ENCODE data around the gene VPS16. TPM values are rescaled to one million over a fixed set of nuclear protein-coding genes. Genes with fewer than 3 reads are reported as not detected.
A peak's percentile ranks its signal among the peaks of the same experiment; 100 is the strongest.
"Not testable (repeated sequence)": the region's sequence is repeated elsewhere in the genome, so short reads cannot be mapped to it uniquely, and the experiment has no call there.

Gene VPS16
- polyA plus RNA-seq, 4 donors, result 29.3 to 94.6 (median 51.6) TPM

DNA sequence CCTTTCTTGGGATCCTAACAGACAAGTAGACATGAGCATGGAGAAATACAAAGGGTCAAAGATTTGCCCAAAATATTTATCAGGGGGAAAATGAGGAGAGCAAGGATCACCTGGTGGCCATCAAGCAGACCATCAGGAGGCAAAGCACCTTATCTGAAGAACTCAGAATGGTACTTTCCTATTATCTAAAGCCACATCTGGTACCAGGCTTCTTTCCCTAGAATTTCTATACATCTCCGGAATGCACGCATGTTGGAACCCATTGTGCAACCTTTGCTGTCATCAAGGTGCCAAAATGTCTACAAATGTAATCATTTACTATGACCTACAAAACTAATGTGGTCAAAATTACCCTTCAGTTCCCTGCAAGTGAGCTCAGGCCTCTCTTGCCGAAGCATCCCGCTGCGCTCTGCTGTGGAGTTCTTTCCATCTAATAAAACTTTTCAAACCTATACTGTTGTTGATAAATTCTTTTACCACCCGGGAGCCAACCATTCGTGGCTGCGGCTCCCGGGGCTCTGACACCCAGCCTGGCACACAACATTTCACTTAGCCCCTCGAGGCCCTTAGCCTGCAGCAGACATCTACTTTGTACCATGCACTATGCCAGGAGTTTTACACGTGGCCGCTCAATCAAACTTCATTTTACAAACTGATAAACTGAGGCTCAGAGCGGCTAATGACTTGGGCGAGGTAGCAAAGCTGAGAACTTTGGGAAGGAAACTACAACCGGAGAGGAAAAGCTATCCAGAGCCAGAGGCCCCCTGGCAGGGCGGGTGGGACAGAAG lies 36.3 kb upstream of the VPS16 start:
- H3K27ac ChIP-seq (ENCODE audit: low read depth in 1 of 3, low read length in 2 of 3), result no peak overlapping the region
- FAIRE-seq (no peak), DNase-seq (no peak)
- H3K4me1 ChIP-seq (ENCODE audit: control insufficient read depth in 3 of 3, insufficient read depth in 2 of 3, low read depth in 1 of 3, low read length in 2 of 3), result peaks cover 0 to 2% (median 0%) of the 10 kb centered on the region in 3 donors
- H3K9me3 ChIP-seq (ENCODE audit: control insufficient read depth in 2 of 2, insufficient read depth in 1 of 2, low read depth in 1 of 2, low read length in 1 of 2), result no peaks in the 10 kb centered on the region
- H3K27me3 ChIP-seq (ENCODE audit: control insufficient read depth in 3 of 3, insufficient read depth in 3 of 3, low read length in 3 of 3), result peaks cover 17 to 77% (median 42%) of the 10 kb centered on the region in 3 donors
- no peak overlapping the region for H3K4me3 ChIP-seq (ENCODE audit: low read depth in 1 of 3, low read length in 3 of 3)
- WGBS, 3 donors, result 49 to 60% (median 59%) methylated on average over 16 of the region's 16 CpGs
- no peaks in the 10 kb centered on the region for H3K36me3 ChIP-seq (ENCODE audit: control insufficient read depth in 3 of 3, insufficient read depth in 2 of 3, low read depth in 1 of 3, low read length in 3 of 3)

DNA sequence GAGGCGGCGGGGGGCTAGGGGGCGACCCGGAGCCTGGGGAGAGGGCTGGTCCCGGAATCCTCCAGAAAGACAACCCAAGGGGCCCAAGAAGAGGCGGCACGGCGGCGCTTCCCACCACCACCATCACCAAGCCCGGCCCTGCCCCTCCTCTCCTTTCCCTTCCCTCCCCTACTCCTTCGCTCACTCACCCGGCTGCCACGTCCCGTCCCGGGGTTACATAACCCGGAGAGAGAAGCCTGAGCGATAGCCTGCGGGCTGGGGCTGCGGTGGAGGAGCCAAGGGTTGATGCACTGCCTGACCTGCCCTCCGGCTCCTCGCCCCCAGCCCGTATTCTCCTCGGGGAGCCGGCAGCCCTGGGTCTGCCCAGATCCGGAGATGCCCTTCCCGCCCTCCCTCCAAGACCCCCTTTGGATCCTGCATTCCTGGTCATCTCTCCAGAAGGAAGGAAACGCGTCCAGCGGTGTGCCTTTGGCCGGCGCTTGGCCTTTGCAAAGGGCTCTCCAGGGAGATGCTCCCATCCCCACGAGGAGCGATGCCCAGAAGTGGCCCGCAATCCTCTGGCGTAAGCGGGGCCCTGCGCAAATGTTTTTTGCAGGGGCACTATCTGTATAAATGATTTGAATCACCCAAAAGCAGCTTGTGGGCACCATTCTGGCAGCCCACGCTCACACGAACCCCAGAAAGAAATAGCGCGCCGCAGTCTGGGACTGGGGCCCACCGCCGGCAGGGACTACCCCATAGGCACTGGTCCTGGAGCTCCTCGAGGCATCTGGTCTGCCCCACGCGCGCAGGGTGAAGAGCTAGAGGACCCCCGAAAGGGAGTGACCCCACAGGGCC lies 35.5 kb upstream of the VPS16 start:
- DNase-seq, result no peak
- Histone ChIP-seq H3K4me1 (ENCODE audit: control insufficient read depth in 3 of 3, insufficient read depth in 2 of 3, low read depth in 1 of 3, low read length in 2 of 3) (no peaks in the 10 kb centered on the region), H3K27me3 (ENCODE audit: control insufficient read depth in 3 of 3, insufficient read depth in 3 of 3, low read length in 3 of 3) (peaks cover 14 to 73% (median 38%) of the 10 kb centered on the region in 3 donors), H3K9me3 (ENCODE audit: control insufficient read depth in 2 of 2, insufficient read depth in 1 of 2, low read depth in 1 of 2, low read length in 1 of 2) (no peaks in the 10 kb centered on the region), H3K27ac (ENCODE audit: low read depth in 1 of 3, low read length in 2 of 3) (no peak overlapping the region), H3K36me3 (ENCODE audit: control insufficient read depth in 3 of 3, insufficient read depth in 2 of 3, low read depth in 1 of 3, low read length in 3 of 3) (no peaks in the 10 kb centered on the region), H3K4me3 (ENCODE audit: low read depth in 1 of 3, low read length in 3 of 3) (no peak overlapping the region)
- no peak for FAIRE-seq
- WGBS, 3 donors, result 15 to 23% (median 22%) methylated on average over 43 to 49 of the region's 49 CpGs

DNA sequence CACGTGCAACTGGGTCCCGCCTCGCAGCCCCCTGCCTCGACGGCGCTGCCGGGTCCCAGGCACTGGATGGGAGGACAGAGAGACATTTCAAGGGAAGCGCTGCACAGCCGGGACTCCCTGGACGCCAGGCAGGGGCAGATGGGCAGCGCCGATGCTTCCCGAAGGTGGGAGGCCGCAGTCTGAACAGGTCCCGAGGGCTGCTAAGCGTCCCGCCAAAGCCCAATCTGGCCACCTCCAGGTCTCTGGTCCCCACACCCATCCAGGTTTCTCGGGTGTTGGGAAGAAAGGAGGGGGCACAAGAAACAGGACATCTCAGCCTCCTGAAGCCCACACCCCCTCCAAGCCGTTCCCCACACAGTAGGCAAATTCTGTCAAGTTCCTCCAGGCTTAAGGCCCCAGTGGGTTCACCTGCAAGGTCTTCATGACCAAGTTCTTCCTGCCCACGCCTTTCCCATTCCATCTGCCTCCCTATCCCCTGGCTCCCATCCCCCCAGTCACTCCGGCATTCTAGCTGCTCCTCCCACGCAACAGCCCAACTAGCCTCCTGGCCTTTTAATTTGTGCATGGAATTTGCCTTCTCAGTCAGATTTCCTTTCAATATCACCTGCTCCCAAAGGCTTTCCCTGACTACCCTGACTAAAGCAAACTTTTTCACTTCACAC lies 34.7 kb upstream of the VPS16 start:
- no peaks in the 10 kb centered on the region for H3K36me3 ChIP-seq (ENCODE audit: control insufficient read depth in 3 of 3, insufficient read depth in 2 of 3, low read depth in 1 of 3, low read length in 3 of 3)
- H3K9me3 ChIP-seq (ENCODE audit: control insufficient read depth in 2 of 2, insufficient read depth in 1 of 2, low read depth in 1 of 2, low read length in 1 of 2), result no peaks in the 10 kb centered on the region
- no peak overlapping the region for H3K27ac ChIP-seq (ENCODE audit: low read depth in 1 of 3, low read length in 2 of 3)
- H3K4me3 ChIP-seq (ENCODE audit: low read depth in 1 of 3, low read length in 3 of 3), result no peak overlapping the region
- DNase-seq, result no peak
- peaks cover 6 to 68% (median 33%) of the 10 kb centered on the region in 3 donors for H3K27me3 ChIP-seq (ENCODE audit: control insufficient read depth in 3 of 3, insufficient read depth in 3 of 3, low read length in 3 of 3)
- no peak for FAIRE-seq
- no peaks in the 10 kb centered on the region for H3K4me1 ChIP-seq (ENCODE audit: control insufficient read depth in 3 of 3, insufficient read depth in 2 of 3, low read depth in 1 of 3, low read length in 2 of 3)
- WGBS, 3 donors, result 28 to 39% (median 33%) methylated on average over 22 of the region's 22 CpGs

DNA sequence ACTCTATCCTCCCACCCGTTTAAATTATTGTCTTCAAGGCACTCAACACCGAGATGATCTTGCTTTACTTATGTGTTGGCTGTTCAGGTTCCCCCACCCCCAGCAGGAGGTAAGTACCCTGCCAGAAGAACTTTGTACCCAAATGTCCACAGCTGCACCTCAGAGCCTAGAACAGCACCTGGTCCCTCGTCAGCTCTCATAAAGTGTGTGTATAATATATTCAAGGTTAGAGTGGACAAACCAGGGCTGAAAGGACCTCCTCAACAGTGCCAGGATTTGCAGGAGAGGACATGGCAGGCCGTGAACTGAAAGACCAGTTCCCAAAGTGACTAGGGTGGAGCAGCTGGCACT lies 34.2 kb upstream of the VPS16 start:
- H3K9me3 ChIP-seq (ENCODE audit: control insufficient read depth in 2 of 2, insufficient read depth in 1 of 2, low read depth in 1 of 2, low read length in 1 of 2), result no peaks in the 10 kb centered on the region
- WGBS, 3 donors, result 5 to 37% (median 15%) methylated on average over 4 of the region's 4 CpGs
- no peaks in the 10 kb centered on the region for H3K36me3 ChIP-seq (ENCODE audit: control insufficient read depth in 3 of 3, insufficient read depth in 2 of 3, low read depth in 1 of 3, low read length in 3 of 3)
- H3K27me3 ChIP-seq (ENCODE audit: control insufficient read depth in 3 of 3, insufficient read depth in 3 of 3, low read length in 3 of 3), result peaks cover 4 to 63% (median 29%) of the 10 kb centered on the region in 3 donors
- DNase-seq, result peak in 1 of 2 donors; percentile 37
- no peak overlapping the region for H3K27ac ChIP-seq (ENCODE audit: low read depth in 1 of 3, low read length in 2 of 3)
- no peak for FAIRE-seq
- H3K4me3 ChIP-seq (ENCODE audit: low read depth in 1 of 3, low read length in 3 of 3), result no peak overlapping the region
- H3K4me1 ChIP-seq (ENCODE audit: control insufficient read depth in 3 of 3, insufficient read depth in 2 of 3, low read depth in 1 of 3, low read length in 2 of 3), result no peaks in the 10 kb centered on the region

DNA sequence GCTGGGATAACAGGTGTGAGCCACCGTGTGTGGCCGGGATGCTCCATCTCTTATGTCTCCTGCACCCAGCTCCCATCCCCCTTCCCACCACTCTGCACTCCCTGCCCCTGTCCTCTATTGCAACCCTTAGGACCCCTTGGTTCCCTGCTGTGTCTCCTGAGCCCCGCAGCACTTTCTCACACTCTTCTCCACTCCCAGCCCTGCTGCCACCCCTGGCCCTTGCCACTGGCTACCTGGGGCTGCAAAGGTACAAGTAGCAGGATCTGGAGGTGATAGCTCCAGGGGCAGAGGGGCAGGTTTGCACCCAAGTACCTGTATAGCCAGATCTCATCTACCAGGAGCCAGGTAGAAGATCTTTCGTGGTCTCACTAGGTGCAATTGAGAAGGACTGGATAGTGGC lies 33.5 kb upstream of the VPS16 start:
- no peaks in the 10 kb centered on the region for H3K36me3 ChIP-seq (ENCODE audit: control insufficient read depth in 3 of 3, insufficient read depth in 2 of 3, low read depth in 1 of 3, low read length in 3 of 3)
- WGBS, 3 donors, result 83 to 89% (median 88%) methylated on average over 4 of the region's 4 CpGs
- no peak overlapping the region for H3K27ac ChIP-seq (ENCODE audit: low read depth in 1 of 3, low read length in 2 of 3)
- no peaks in the 10 kb centered on the region for H3K4me1 ChIP-seq (ENCODE audit: control insufficient read depth in 3 of 3, insufficient read depth in 2 of 3, low read depth in 1 of 3, low read length in 2 of 3)
- DNase-seq (no peak), FAIRE-seq (no peak)
- H3K9me3 ChIP-seq (ENCODE audit: control insufficient read depth in 2 of 2, insufficient read depth in 1 of 2, low read depth in 1 of 2, low read length in 1 of 2), result no peaks in the 10 kb centered on the region
- peaks cover 4 to 56% (median 26%) of the 10 kb centered on the region in 3 donors for H3K27me3 ChIP-seq (ENCODE audit: control insufficient read depth in 3 of 3, insufficient read depth in 3 of 3, low read length in 3 of 3)
- H3K4me3 ChIP-seq (ENCODE audit: low read depth in 1 of 3, low read length in 3 of 3), result no peak overlapping the region

DNA sequence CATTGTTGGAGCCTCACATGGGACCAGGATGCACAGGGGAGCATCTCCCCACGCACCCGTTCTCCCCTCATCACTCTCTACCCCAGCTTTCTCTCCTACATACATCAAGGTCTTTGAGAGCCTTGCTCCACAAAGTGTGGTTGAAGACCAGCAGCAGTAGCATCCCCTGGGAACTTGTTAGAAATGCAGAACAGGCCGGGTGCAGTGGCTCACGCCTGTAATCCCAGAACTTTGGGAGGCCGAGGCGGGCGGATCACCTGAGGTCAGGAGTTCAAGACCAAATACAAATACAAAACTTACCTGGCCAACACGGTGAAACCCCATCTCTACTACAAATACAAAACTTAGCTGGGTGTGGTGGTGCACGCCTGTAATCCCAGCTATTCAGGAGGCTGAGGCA lies 32.6 kb upstream of the VPS16 start:
- H3K36me3 ChIP-seq (ENCODE audit: control insufficient read depth in 3 of 3, insufficient read depth in 2 of 3, low read depth in 1 of 3, low read length in 3 of 3); H3K4me3 ChIP-seq (ENCODE audit: low read depth in 1 of 3, low read length in 3 of 3); H3K27ac ChIP-seq (ENCODE audit: low read depth in 1 of 3, low read length in 2 of 3); DNase-seq; FAIRE-seq; H3K9me3 ChIP-seq (ENCODE audit: control insufficient read depth in 2 of 2, insufficient read depth in 1 of 2, low read depth in 1 of 2, low read length in 1 of 2); H3K4me1 ChIP-seq (ENCODE audit: control insufficient read depth in 3 of 3, insufficient read depth in 2 of 3, low read depth in 1 of 3, low read length in 2 of 3): not testable (repeated sequence)
- peaks cover 4 to 47% (median 26%) of the 10 kb centered on the region in 3 donors for H3K27me3 ChIP-seq (ENCODE audit: control insufficient read depth in 3 of 3, insufficient read depth in 3 of 3, low read length in 3 of 3)
- 73 to 80% (median 79%) methylated on average over 9 of the region's 9 CpGs for WGBS, 3 donors

DNA sequence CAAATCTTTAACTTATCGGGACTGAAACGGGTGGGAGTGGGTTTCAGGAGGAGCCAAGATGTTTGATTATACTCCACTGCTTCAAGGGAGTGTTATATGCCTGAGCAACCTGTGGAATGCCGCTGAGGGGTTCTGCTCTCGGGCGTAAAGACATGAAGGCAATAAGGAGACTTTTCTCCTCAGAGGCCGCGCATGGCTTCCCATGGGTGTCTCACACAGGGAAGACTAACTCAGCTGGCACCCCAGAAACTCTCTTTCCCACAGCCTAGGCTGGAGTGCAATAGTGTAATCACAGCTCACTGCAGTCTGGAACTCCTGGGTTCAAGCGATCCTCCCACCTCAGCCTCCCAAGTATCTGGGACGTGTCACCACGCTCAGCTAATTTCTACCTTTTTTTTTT lies 30.9 kb upstream of the VPS16 start:
- Histone ChIP-seq H3K27me3 (ENCODE audit: control insufficient read depth in 3 of 3, insufficient read depth in 3 of 3, low read length in 3 of 3) (peaks cover 4 to 42% (median 21%) of the 10 kb centered on the region in 3 donors), H3K9me3 (ENCODE audit: control insufficient read depth in 2 of 2, insufficient read depth in 1 of 2, low read depth in 1 of 2, low read length in 1 of 2) (no peaks in the 10 kb centered on the region), H3K4me3 (ENCODE audit: low read depth in 1 of 3, low read length in 3 of 3) (no peak overlapping the region), H3K27ac (ENCODE audit: low read depth in 1 of 3, low read length in 2 of 3) (no peak overlapping the region), H3K36me3 (ENCODE audit: control insufficient read depth in 3 of 3, insufficient read depth in 2 of 3, low read depth in 1 of 3, low read length in 3 of 3) (no peaks in the 10 kb centered on the region), H3K4me1 (ENCODE audit: control insufficient read depth in 3 of 3, insufficient read depth in 2 of 3, low read depth in 1 of 3, low read length in 2 of 3) (no peaks in the 10 kb centered on the region)
- DNase-seq, result no peak
- FAIRE-seq, result no peak
- 88 to 90% (median 89%) methylated on average over 10 of the region's 10 CpGs for WGBS, 3 donors

DNA sequence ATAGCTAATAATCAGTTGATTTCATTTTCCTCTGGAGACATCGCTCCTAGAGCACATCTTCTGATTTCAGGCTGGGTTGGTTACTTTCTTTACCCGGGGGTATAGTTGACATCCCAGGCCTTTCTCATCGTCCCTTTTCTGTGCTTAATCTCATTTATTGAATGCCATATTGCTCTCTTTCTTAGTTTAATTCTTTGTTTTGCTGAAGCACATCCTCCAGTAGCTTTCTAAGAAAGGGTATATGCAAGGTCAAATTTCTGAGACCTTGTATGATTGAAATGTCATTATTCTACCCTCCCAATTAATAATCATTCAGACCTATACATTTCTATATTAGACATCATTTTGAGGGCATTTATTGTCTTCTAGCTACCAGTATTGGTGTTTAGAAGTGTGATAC lies 28.4 kb upstream of the VPS16 start:
- no peak overlapping the region for H3K27ac ChIP-seq (ENCODE audit: low read depth in 1 of 3, low read length in 2 of 3)
- DNase-seq (no peak), FAIRE-seq (no peak)
- no peak overlapping the region for H3K4me3 ChIP-seq (ENCODE audit: low read depth in 1 of 3, low read length in 3 of 3)
- no peaks in the 10 kb centered on the region for H3K4me1 ChIP-seq (ENCODE audit: control insufficient read depth in 3 of 3, insufficient read depth in 2 of 3, low read depth in 1 of 3, low read length in 2 of 3)
- 72 to 76% (median 76%) methylated on average over 3 of the region's 3 CpGs for WGBS, 3 donors
- H3K36me3 ChIP-seq (ENCODE audit: control insufficient read depth in 3 of 3, insufficient read depth in 2 of 3, low read depth in 1 of 3, low read length in 3 of 3), result no peaks in the 10 kb centered on the region
- H3K9me3 ChIP-seq (ENCODE audit: control insufficient read depth in 2 of 2, insufficient read depth in 1 of 2, low read depth in 1 of 2, low read length in 1 of 2), result no peaks in the 10 kb centered on the region
- peaks cover 0 to 19% (median 1%) of the 10 kb centered on the region in 3 donors for H3K27me3 ChIP-seq (ENCODE audit: control insufficient read depth in 3 of 3, insufficient read depth in 3 of 3, low read length in 3 of 3)
